Prostate gland (tissue), 2 donors: Measurements from ENCODE around the gene DMXL1. TPM values are rescaled to one million over a fixed set of nuclear protein-coding genes. Genes with fewer than 3 reads are reported as not detected.
A peak's percentile ranks its signal among the peaks of the same experiment; 100 is the strongest.

ENCODE experiments used
- DNase-seq: peaks from one replicate; pipeline ENCODE4 v3.0.0-alpha.2; 2019; ENCODE audit warnings: low spot score
- H3K27ac ChIP-seq, 2 donors: fragments of 200-600 bp; sonication (generic); 2 replicates each; pipeline ENCODE4 v1.5.1; 2017 to 2019
- H3K27me3 ChIP-seq: fragments of 200-600 bp; sonication (generic); replicated peaks from 2 replicates; pipeline ENCODE4 v1.5.1; 2019; ENCODE audit not compliant: insufficient read depth
- H3K36me3 ChIP-seq, 2 donors: fragments of 200-600 bp; sonication (generic); 1 replicate in 1 of 2; 2 replicates in 1 of 2; pipeline versions ENCODE4 v1.5.1 to v1.8.1; 2017 to 2019
- H3K4me1 ChIP-seq: fragments of 200-600 bp; sonication (generic); replicated peaks from 2 replicates; pipeline ENCODE4 v1.5.1; 2019
- H3K4me3 ChIP-seq, 2 donors: fragments of 200-600 bp; sonication (generic); 2 replicates each; pipeline ENCODE4 v1.5.1; 2017 to 2019
- H3K9me3 ChIP-seq: fragments of 200-600 bp; sonication (generic); 2 replicates; pipeline ENCODE4 v1.5.1; 2017
- CTCF ChIP-seq, 4 experiments: fragments of 200-600 bp in 2 of 4; fragments of 450-650 bp in 2 of 4; sonication (generic) in 2 of 4; IDR thresholded peaks; 1 replicate in 3 of 4; 2 replicates in 1 of 4; pipeline ENCODE4 v1.5.1; 2016 to 2019; ENCODE audit warnings: antibody characterized with exemption in 4 of 4, mild to moderate bottlenecking in 2 of 4, moderate library complexity in 2 of 4
- POLR2A ChIP-seq: fragments of 450-650 bp; IDR thresholded peaks from one replicate; pipeline ENCODE4 v1.6.1; 2016; ENCODE audit warnings: antibody characterized with exemption, mild to moderate bottlenecking
- POLR2AphosphoS5 ChIP-seq: sonication (generic); formaldehyde crosslinking; IDR thresholded peaks from one replicate; pipeline ENCODE4 v1.6.1; 2017; ENCODE audit warnings: antibody characterized with exemption
- WGBS: methylation state at CpG from one replicate; pipeline ENCODE4 v1.1.5; 2018; 5-methylcytosine and 5-hydroxymethylcytosine counted together
- intact Hi-C: fragments of 100-400 bp; cut with DNase I; formaldehyde crosslinking; loops from one replicate; pipeline ENCODE4 v1.14.2; 2022
- total RNA-seq, 2 donors: library from RNA; depleted of rRNA; stranded (reverse); fragments of >200 nt; gene quantifications; one replicate each; pipeline ENCODE4 v1.1.0, GENCODE V29; 2016

The DMXL1 gene
- total RNA-seq, 2 donors from 2014 or later: 89.2 to 180 TPM

DNA sequence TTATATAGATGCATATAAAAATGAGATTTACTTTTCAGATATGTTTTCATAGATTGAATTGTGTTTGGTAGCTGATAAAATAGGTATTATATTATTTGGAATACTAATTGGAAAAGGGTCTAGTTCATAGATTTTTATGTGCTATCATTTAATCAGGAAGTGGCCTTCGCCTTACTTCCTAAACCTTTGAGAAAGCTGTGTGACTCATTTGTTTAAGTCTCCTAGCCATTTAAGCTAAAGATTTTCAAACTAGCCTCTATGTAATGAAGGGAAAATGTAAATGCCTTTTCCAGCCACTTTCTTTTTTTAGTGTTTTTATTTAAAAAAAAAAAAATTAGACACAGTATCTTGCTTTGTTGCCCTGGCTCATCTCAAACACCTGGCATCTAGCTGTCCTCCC is 97.5 kb downstream of the DMXL1 start:
- DNase-seq: no peak
- TF ChIP-seq POLR2A (no peak), CTCF (IDR thresholded peaks at IDR 0.05) (no peak), POLR2AphosphoS5 (no peak)
- no peak overlapping the region for H3K27ac ChIP-seq

GRCh38 chr5:119171686-119172085 is 100.8 kb downstream of the DMXL1 start:
- no peaks in the 10 kb centered on the region for H3K27me3 ChIP-seq
- intact Hi-C loops: loop anchor here (10.0 kb wide), 1 partner anchor 163 kb away; no protein-coding TSS in a partner anchor
- TF ChIP-seq POLR2AphosphoS5 (peak; percentile 55), CTCF (IDR thresholded peaks at IDR 0.05) (no peak), POLR2A (no peak)
- no peaks in the 10 kb centered on the region for H3K4me1 ChIP-seq
- DNase-seq: no peak
- H3K9me3 ChIP-seq: no peaks in the 10 kb centered on the region
- no peak overlapping the region for H3K27ac ChIP-seq
- no peaks in the 10 kb centered on the region for H3K36me3 ChIP-seq
- H3K4me3 ChIP-seq: no peak overlapping the region

More for the DNA sequence above, 97.5 kb downstream of the DMXL1 start:
- Histone ChIP-seq H3K9me3 (no peaks in the 10 kb centered on the region), H3K4me1 (no peaks in the 10 kb centered on the region), H3K27me3 (no peaks in the 10 kb centered on the region), H3K4me3 (no peak overlapping the region), H3K36me3 (no peaks in the 10 kb centered on the region)
- WGBS: 88% methylated on average over 1 of the region's 1 CpG
- intact Hi-C loops: no loop called here

- Histone ChIP-seq H3K4me1 (no peaks in the 10 kb centered on the region), H3K36me3 (no peaks in the 10 kb centered on the region), H3K4me3 (no peak overlapping the region), H3K27me3 (no peaks in the 10 kb centered on the region), H3K27ac (no peak overlapping the region), H3K9me3 (no peaks in the 10 kb centered on the region)
- WGBS: 92% methylated on average over 2 of the region's 2 CpGs
- no peak for TF ChIP-seq POLR2A
- TF ChIP-seq CTCF (IDR thresholded peaks at IDR 0.05): no peak
- TF ChIP-seq POLR2AphosphoS5: no peak
- intact Hi-C loops: loop anchor here (10.0 kb wide), 1 partner anchor 160 kb away; no protein-coding TSS in a partner anchor
- DNase-seq: no peak
These were observed 103.8 kb downstream of the DMXL1 start for GRCh38 chr5:119174578-119175163.

- no peak for DNase-seq
- H3K27me3 ChIP-seq: no peaks in the 10 kb centered on the region
- no peaks in the 10 kb centered on the region for H3K36me3 ChIP-seq
- 90% methylated on average over 3 of the region's 3 CpGs for WGBS
- H3K9me3 ChIP-seq: no peaks in the 10 kb centered on the region
- no peaks in the 10 kb centered on the region for H3K4me1 ChIP-seq
- intact Hi-C loops: loop anchor here (10.0 kb wide), 1 partner anchor 158 kb away; no protein-coding TSS in a partner anchor
- no peak overlapping the region for H3K27ac ChIP-seq
- no peak overlapping the region for H3K4me3 ChIP-seq
- no peak for TF ChIP-seq POLR2A
- no peak for TF ChIP-seq CTCF (IDR thresholded peaks at IDR 0.05)
- TF ChIP-seq POLR2AphosphoS5: no peak
These were observed 105.9 kb downstream of the DMXL1 start for GRCh38 chr5:119176785-119177184.

GRCh38 chr5:119177226-119177625 is 106.3 kb downstream of the DMXL1 start:
- Histone ChIP-seq H3K27ac (no peak overlapping the region), H3K36me3 (no peaks in the 10 kb centered on the region), H3K4me1 (no peaks in the 10 kb centered on the region), H3K9me3 (no peaks in the 10 kb centered on the region), H3K4me3 (no peak overlapping the region), H3K27me3 (no peaks in the 10 kb centered on the region)
- DNase-seq: no peak
- WGBS: 89% methylated on average over 3 of the region's 3 CpGs
- no peak for TF ChIP-seq CTCF (IDR thresholded peaks at IDR 0.05)
- TF ChIP-seq POLR2AphosphoS5: no peak
- intact Hi-C loops: loop anchor here (10.0 kb wide), 1 partner anchor 158 kb away; no protein-coding TSS in a partner anchor
